Measurements from ENCODE around the gene FCAR.
"Not testable (repeated sequence)": the region's sequence is repeated elsewhere in the genome, so short reads cannot be mapped to it uniquely, and the experiment has no call there.

FCAR gene

GRCh38 chr19:54832496-54832895, 41.5 kb upstream of the FCAR start, which contains the start of gene KIR2DS4:
Gene KIR2DS4 (plus strand): TSS chr19:54832676.
- not testable (repeated sequence) for H3K36me3 ChIP-seq (replicated peaks in 1 of 2; ENCODE audit: control insufficient read depth in 2 of 2, insufficient read depth in 2 of 2, low read length in 2 of 2); H3K4me1 ChIP-seq (ENCODE audit: control insufficient read depth in 2 of 2, insufficient read depth in 1 of 2, low read depth in 1 of 2, low read length in 2 of 2); H3K18ac ChIP-seq (ENCODE audit: low read length); H2BK15ac ChIP-seq (ENCODE audit: low read length); H2BK12ac ChIP-seq (ENCODE audit: low read length); H3K14ac ChIP-seq (ENCODE audit: low read length); H3K27me3 ChIP-seq (ENCODE audit: control insufficient read depth in 3 of 3, insufficient read depth in 3 of 3, low read depth in 1 of 3, low read length in 3 of 3); DNase-seq (ENCODE audit: low spot score); H3K4me3 ChIP-seq (ENCODE audit: low read length in 2 of 2); H3K9ac ChIP-seq (ENCODE audit: low read depth, low read length, poor library complexity); H2BK120ac ChIP-seq (ENCODE audit: low read depth, low read length); H3K4me2 ChIP-seq (ENCODE audit: insufficient read depth, low read length, poor library complexity, severe bottlenecking); H3K27ac ChIP-seq (replicated peaks; ENCODE audit: low read length); H4K8ac ChIP-seq (ENCODE audit: low read depth, low read length); H3K4ac ChIP-seq (ENCODE audit: low read length); H3K79me1 ChIP-seq (ENCODE audit: low read depth, low read length); H3K23ac ChIP-seq (ENCODE audit: low read depth, low read length, poor library complexity); H2BK5ac ChIP-seq (ENCODE audit: low read length); H4K91ac ChIP-seq (ENCODE audit: low read depth, low read length, poor library complexity); H2AFZ ChIP-seq (ENCODE audit: low read length); H2AK5ac ChIP-seq (ENCODE audit: low read depth, low read length)
- WGBS, 2 donors (ENCODE audit: extremely low coverage in 2 of 2, insufficient read length in 2 of 2, insufficient replicate concordance in 1 of 2) = no CpG with 5 or more reads among the region's 14 CpGs
- H3K9me3 ChIP-seq (replicated peaks in 1 of 2; ENCODE audit: control insufficient read depth in 2 of 2, insufficient read depth in 1 of 2, low read depth in 1 of 2, low read length in 2 of 2) = peaks cover 0 to 14% of the 10 kb centered on the region in 2 donors

GRCh38 chr19:54835126-54835525, 38.9 kb upstream of the FCAR start:
- not testable (repeated sequence) for H3K79me1 ChIP-seq (ENCODE audit: low read depth, low read length)

GRCh38 chr19:54837522-54837921, 36.5 kb upstream of the FCAR start:
- not testable (repeated sequence) for H3K18ac ChIP-seq (ENCODE audit: low read length); H3K14ac ChIP-seq (ENCODE audit: low read length); DNase-seq (ENCODE audit: low spot score); H3K4me1 ChIP-seq (ENCODE audit: control insufficient read depth in 2 of 2, insufficient read depth in 1 of 2, low read depth in 1 of 2, low read length in 2 of 2); H2BK12ac ChIP-seq (ENCODE audit: low read length); H2BK15ac ChIP-seq (ENCODE audit: low read length); H3K4me2 ChIP-seq (ENCODE audit: insufficient read depth, low read length, poor library complexity, severe bottlenecking); H4K91ac ChIP-seq (ENCODE audit: low read depth, low read length, poor library complexity); H3K36me3 ChIP-seq (replicated peaks in 1 of 2; ENCODE audit: control insufficient read depth in 2 of 2, insufficient read depth in 2 of 2, low read length in 2 of 2); H3K27me3 ChIP-seq (ENCODE audit: control insufficient read depth in 3 of 3, insufficient read depth in 3 of 3, low read depth in 1 of 3, low read length in 3 of 3); H2AK5ac ChIP-seq (ENCODE audit: low read depth, low read length); H3K79me1 ChIP-seq (ENCODE audit: low read depth, low read length); H2AFZ ChIP-seq (ENCODE audit: low read length); H3K9ac ChIP-seq (ENCODE audit: low read depth, low read length, poor library complexity); H4K8ac ChIP-seq (ENCODE audit: low read depth, low read length); H2BK5ac ChIP-seq (ENCODE audit: low read length); H3K4ac ChIP-seq (ENCODE audit: low read length); H2BK120ac ChIP-seq (ENCODE audit: low read depth, low read length); H3K4me3 ChIP-seq (ENCODE audit: low read length in 2 of 2); H3K23ac ChIP-seq (ENCODE audit: low read depth, low read length, poor library complexity); H3K27ac ChIP-seq (replicated peaks; ENCODE audit: low read length)
- H3K9me3 ChIP-seq (replicated peaks in 1 of 2; ENCODE audit: control insufficient read depth in 2 of 2, insufficient read depth in 1 of 2, low read depth in 1 of 2, low read length in 2 of 2) = peaks cover 0 to 14% of the 10 kb centered on the region in 2 donors
- no CpG with 5 or more reads among the region's 2 CpGs for WGBS, 2 donors (ENCODE audit: extremely low coverage in 2 of 2, insufficient read length in 2 of 2, insufficient replicate concordance in 1 of 2)

More at GRCh38 chr19:54835126-54835525, 38.9 kb upstream of the FCAR start:
- not testable (repeated sequence) for H3K4me2 ChIP-seq (ENCODE audit: insufficient read depth, low read length, poor library complexity, severe bottlenecking); H3K27me3 ChIP-seq (ENCODE audit: control insufficient read depth in 3 of 3, insufficient read depth in 3 of 3, low read depth in 1 of 3, low read length in 3 of 3); H2BK5ac ChIP-seq (ENCODE audit: low read length); H3K18ac ChIP-seq (ENCODE audit: low read length); DNase-seq (ENCODE audit: low spot score); H3K36me3 ChIP-seq (replicated peaks in 1 of 2; ENCODE audit: control insufficient read depth in 2 of 2, insufficient read depth in 2 of 2, low read length in 2 of 2); H2AFZ ChIP-seq (ENCODE audit: low read length); H2AK5ac ChIP-seq (ENCODE audit: low read depth, low read length); H2BK120ac ChIP-seq (ENCODE audit: low read depth, low read length); H3K4me1 ChIP-seq (ENCODE audit: control insufficient read depth in 2 of 2, insufficient read depth in 1 of 2, low read depth in 1 of 2, low read length in 2 of 2); H3K23ac ChIP-seq (ENCODE audit: low read depth, low read length, poor library complexity); H2BK15ac ChIP-seq (ENCODE audit: low read length); H4K8ac ChIP-seq (ENCODE audit: low read depth, low read length); H3K4me3 ChIP-seq (ENCODE audit: low read length in 2 of 2); H4K91ac ChIP-seq (ENCODE audit: low read depth, low read length, poor library complexity); H2BK12ac ChIP-seq (ENCODE audit: low read length); H3K27ac ChIP-seq (replicated peaks; ENCODE audit: low read length); H3K4ac ChIP-seq (ENCODE audit: low read length); H3K14ac ChIP-seq (ENCODE audit: low read length); H3K9ac ChIP-seq (ENCODE audit: low read depth, low read length, poor library complexity)
- peaks cover 0 to 15% of the 10 kb centered on the region in 2 donors for H3K9me3 ChIP-seq (replicated peaks in 1 of 2; ENCODE audit: control insufficient read depth in 2 of 2, insufficient read depth in 1 of 2, low read depth in 1 of 2, low read length in 2 of 2)
- WGBS, 2 donors (ENCODE audit: extremely low coverage in 2 of 2, insufficient read length in 2 of 2, insufficient replicate concordance in 1 of 2) = no CpG with 5 or more reads among the region's 5 CpGs

GRCh38 chr19:54843171-54843570, 30.9 kb upstream of the FCAR start:
- H2BK12ac ChIP-seq (ENCODE audit: low read length); H3K4me1 ChIP-seq (ENCODE audit: control insufficient read depth in 2 of 2, insufficient read depth in 1 of 2, low read depth in 1 of 2, low read length in 2 of 2); H3K9ac ChIP-seq (ENCODE audit: low read depth, low read length, poor library complexity); H3K27ac ChIP-seq (replicated peaks; ENCODE audit: low read length); H3K23ac ChIP-seq (ENCODE audit: low read depth, low read length, poor library complexity); H3K4me3 ChIP-seq (ENCODE audit: low read length in 2 of 2); H3K36me3 ChIP-seq (replicated peaks in 1 of 2; ENCODE audit: control insufficient read depth in 2 of 2, insufficient read depth in 2 of 2, low read length in 2 of 2); H3K18ac ChIP-seq (ENCODE audit: low read length); H4K8ac ChIP-seq (ENCODE audit: low read depth, low read length); H3K4me2 ChIP-seq (ENCODE audit: insufficient read depth, low read length, poor library complexity, severe bottlenecking); H3K4ac ChIP-seq (ENCODE audit: low read length); H2AK5ac ChIP-seq (ENCODE audit: low read depth, low read length); H2BK5ac ChIP-seq (ENCODE audit: low read length); H2BK15ac ChIP-seq (ENCODE audit: low read length); DNase-seq (ENCODE audit: low spot score); H3K9me3 ChIP-seq (replicated peaks in 1 of 2; ENCODE audit: control insufficient read depth in 2 of 2, insufficient read depth in 1 of 2, low read depth in 1 of 2, low read length in 2 of 2); H4K91ac ChIP-seq (ENCODE audit: low read depth, low read length, poor library complexity); H2BK120ac ChIP-seq (ENCODE audit: low read depth, low read length); H3K14ac ChIP-seq (ENCODE audit: low read length); H2AFZ ChIP-seq (ENCODE audit: low read length); H3K79me1 ChIP-seq (ENCODE audit: low read depth, low read length): not testable (repeated sequence)
- peaks cover 0 to 13% (median 0%) of the 10 kb centered on the region in 3 experiments for H3K27me3 ChIP-seq (ENCODE audit: control insufficient read depth in 3 of 3, insufficient read depth in 3 of 3, low read depth in 1 of 3, low read length in 3 of 3)
- no CpG with 5 or more reads among the region's 8 CpGs for WGBS, 2 donors (ENCODE audit: extremely low coverage in 2 of 2, insufficient read length in 2 of 2, insufficient replicate concordance in 1 of 2)
